NCI-H1417 (cell line): Measurements from ENCODE around the gene SMARCAL1.
A peak's percentile ranks its signal among the peaks of the same experiment; 100 is the strongest.

Source experiments
- DNase-seq, 3 experiments: peaks; one replicate each; lab custom pipeline; 2025; lab: John Stamatoyannopoulos, UW

The SMARCAL1 gene

GRCh38 chr2:216477283-216478035, 65.2 kb downstream of the SMARCAL1 start:
- no peak for DNase-seq

- DNase-seq, result no peak
Measured at GRCh38 chr2:216478151-216478550, 65.9 kb downstream of the SMARCAL1 start.

- DNase-seq, result no peak
Measured at GRCh38 chr2:216478791-216479190, 66.5 kb downstream of the SMARCAL1 start.

GRCh38 chr2:216480221-216480620, 67.9 kb downstream of the SMARCAL1 start:
- no peak for DNase-seq

GRCh38 chr2:216482640-216483039, 70.4 kb downstream of the SMARCAL1 start:
- DNase-seq, result no peak

- no peak for DNase-seq
Measured at GRCh38 chr2:216485237-216485636, 73.0 kb downstream of the SMARCAL1 start.

- DNase-seq, result no peak
Measured at GRCh38 chr2:216485745-216486144, 73.5 kb downstream of the SMARCAL1 start.

- no peak for DNase-seq
Measured at GRCh38 chr2:216486271-216486670, 74.0 kb downstream of the SMARCAL1 start.

- no peak for DNase-seq
Measured at GRCh38 chr2:216486708-216487107, 74.4 kb downstream of the SMARCAL1 start.

GRCh38 chr2:216490061-216490460, 77.8 kb downstream of the SMARCAL1 start:
- DNase-seq, result no peak

GRCh38 chr2:216491793-216492596, 79.7 kb downstream of the SMARCAL1 start:
- peak in 1 of 3 experiments; percentile 25 for DNase-seq

GRCh38 chr2:216492597-216493333, 80.5 kb downstream of the SMARCAL1 start:
- no peak for DNase-seq

- DNase-seq, result no peak
Measured at GRCh38 chr2:216493334-216493685, 81.0 kb downstream of the SMARCAL1 start.

- DNase-seq, result no peak
Measured at GRCh38 chr2:216495656-216496055, 83.4 kb downstream of the SMARCAL1 start.

- DNase-seq, result no peak
Measured at GRCh38 chr2:216497382-216498069, 85.2 kb downstream of the SMARCAL1 start.

GRCh38 chr2:216498070-216498378, 85.7 kb downstream of the SMARCAL1 start:
- no peak for DNase-seq

- peak; percentile 88 to 98 (median 93) for DNase-seq
Measured at GRCh38 chr2:216498379-216499352, 86.4 kb downstream of the SMARCAL1 start, which contains the start of gene RPL37A. Gene RPL37A (plus strand): TSS chr2:216498844. CDS start chr2:216498875, 31 bp downstream.

GRCh38 chr2:216499641-216500218, 87.4 kb downstream of the SMARCAL1 start:
- DNase-seq, result no peak

- DNase-seq, result no peak
Measured at GRCh38 chr2:216500572-216500971, 88.3 kb downstream of the SMARCAL1 start.

GRCh38 chr2:216501854-216502253, 89.6 kb downstream of the SMARCAL1 start:
- DNase-seq, result no peak
